ENCODE data around the gene FSHB. TPM values are rescaled to one million over a fixed set of nuclear protein-coding genes. Genes with fewer than 3 reads are reported as not detected.

Gene FSHB
- total and polyA plus RNA-seq, 4 donors = not detected

- Histone ChIP-seq H3K9me3 (ENCODE audit: control insufficient read depth in 4 of 4, low read length in 3 of 4) (no peaks in the 10 kb centered on the region), H3K27me3 (ENCODE audit: control insufficient read depth in 4 of 4, insufficient read depth in 4 of 4, low read length in 3 of 4) (peaks cover 0 to 3% (median 0%) of the 10 kb centered on the region in 4 donors), H3K36me3 (ENCODE audit: control insufficient read depth in 4 of 4, insufficient read depth in 3 of 4, low read depth in 1 of 4, low read length in 3 of 4) (no peaks in the 10 kb centered on the region), H3K9ac (ENCODE audit: low read depth in 1 of 2, low read length in 2 of 2) (no peak overlapping the region), H3K4me3 (ENCODE audit: low read depth in 1 of 3, low read length in 3 of 3) (no peak overlapping the region), H3K27ac (ENCODE audit: low read depth in 1 of 2, low read length in 2 of 2) (no peak overlapping the region), H3K4me1 (ENCODE audit: control insufficient read depth in 4 of 4, insufficient read depth in 4 of 4, low read length in 3 of 4) (no peaks in the 10 kb centered on the region)
- TF ChIP-seq EGR1 (IDR thresholded peaks at IDR 0.05; ENCODE audit: low read depth in 2 of 2) (no peak), CTCF (IDR thresholded peaks at IDR 0.05; ENCODE audit: low read depth, low read length, missing input control) (no peak), ATF3 (IDR thresholded peaks at IDR 0.05) (no peak), TAF1 (conservative IDR thresholded peaks at IDR 0.05) (no peak)
- 57% methylated on average over 2 of the region's 2 CpGs for WGBS
- no peak for DNase-seq (ENCODE audit: low spot score)
These were observed 20.5 kb upstream of the FSHB start for GRCh38 chr11:30210357-30210756.

- Histone ChIP-seq H3K9me3 (ENCODE audit: control insufficient read depth in 4 of 4, low read length in 3 of 4) (no peaks in the 10 kb centered on the region), H3K4me3 (ENCODE audit: low read depth in 1 of 3, low read length in 3 of 3) (no peak overlapping the region), H3K9ac (ENCODE audit: low read depth in 1 of 2, low read length in 2 of 2) (no peak overlapping the region), H3K27ac (ENCODE audit: low read depth in 1 of 2, low read length in 2 of 2) (no peak overlapping the region), H3K4me1 (ENCODE audit: control insufficient read depth in 4 of 4, insufficient read depth in 4 of 4, low read length in 3 of 4) (peaks cover 0 to 1% (median 0%) of the 10 kb centered on the region in 4 donors), H3K27me3 (ENCODE audit: control insufficient read depth in 4 of 4, insufficient read depth in 4 of 4, low read length in 3 of 4) (no peaks in the 10 kb centered on the region), H3K36me3 (ENCODE audit: control insufficient read depth in 4 of 4, insufficient read depth in 3 of 4, low read depth in 1 of 4, low read length in 3 of 4) (no peaks in the 10 kb centered on the region)
- DNase-seq (ENCODE audit: low spot score) = no peak
- TF ChIP-seq RAD21 (IDR thresholded peaks at IDR 0.05) (no peak), GABPA (IDR thresholded peaks at IDR 0.05 in 1 of 2, conservative IDR thresholded peaks at IDR 0.05 in 1 of 2) (no peak), FOXA2 (IDR thresholded peaks at IDR 0.05) (no peak), FOXA1 (IDR thresholded peaks at IDR 0.05) (no peak)
- WGBS = 55% methylated on average over 2 of the region's 2 CpGs
These were observed 14.3 kb upstream of the FSHB start for GRCh38 chr11:30216534-30216933.

- H3K27me3 ChIP-seq (ENCODE audit: control insufficient read depth in 4 of 4, insufficient read depth in 4 of 4, low read length in 3 of 4) = no peaks in the 10 kb centered on the region
- no peak overlapping the region for H3K9ac ChIP-seq (ENCODE audit: low read depth in 1 of 2, low read length in 2 of 2)
- WGBS = 82% methylated on average over 4 of the region's 4 CpGs
- H3K27ac ChIP-seq (ENCODE audit: low read depth in 1 of 2, low read length in 2 of 2) = no peak overlapping the region
- H3K4me3 ChIP-seq (ENCODE audit: low read depth in 1 of 3, low read length in 3 of 3) = no peak overlapping the region
- H3K9me3 ChIP-seq (ENCODE audit: control insufficient read depth in 4 of 4, low read length in 3 of 4) = no peaks in the 10 kb centered on the region
- no peak for DNase-seq (ENCODE audit: low spot score)
- TF ChIP-seq GABPA (IDR thresholded peaks at IDR 0.05 in 1 of 2, conservative IDR thresholded peaks at IDR 0.05 in 1 of 2) (no peak), TAF1 (conservative IDR thresholded peaks at IDR 0.05) (no peak), ZBTB33 (IDR thresholded peaks at IDR 0.05) (no peak), RXRA (IDR thresholded peaks at IDR 0.05) (no peak), EGR1 (IDR thresholded peaks at IDR 0.05; ENCODE audit: low read depth in 2 of 2) (no peak), YY1 (IDR thresholded peaks at IDR 0.05) (no peak), RAD21 (IDR thresholded peaks at IDR 0.05) (no peak), FOXA1 (IDR thresholded peaks at IDR 0.05) (no peak), HNF4A (conservative IDR thresholded peaks at IDR 0.05) (no peak), ATF3 (IDR thresholded peaks at IDR 0.05) (no peak), MAX (IDR thresholded peaks at IDR 0.05) (no peak), SP1 (IDR thresholded peaks at IDR 0.05) (no peak), NR2F2 (IDR thresholded peaks at IDR 0.05) (no peak), REST (IDR thresholded peaks at IDR 0.05) (no peak)
- no peaks in the 10 kb centered on the region for H3K36me3 ChIP-seq (ENCODE audit: control insufficient read depth in 4 of 4, insufficient read depth in 3 of 4, low read depth in 1 of 4, low read length in 3 of 4)
- H3K4me1 ChIP-seq (ENCODE audit: control insufficient read depth in 4 of 4, insufficient read depth in 4 of 4, low read length in 3 of 4) = peaks cover 0 to 1% (median 0%) of the 10 kb centered on the region in 4 donors
These were observed 12.5 kb upstream of the FSHB start for GRCh38 chr11:30218278-30218677.

Data from liver (tissue), 9 donors.